ENCODE results near the gene NKAIN1. TPM values are rescaled to one million over a fixed set of nuclear protein-coding genes. Genes with fewer than 3 reads are reported as not detected.

Gene NKAIN1
- total RNA-seq, 1 donor from 2014 or later = not detected

GRCh38 chr1:31234123-31234708 is 5.5 kb downstream of the NKAIN1 start:
- DNase-seq (ENCODE audit: low read depth, low spot score) = no peak

GRCh38 chr1:31232689-31233088 is 7.0 kb downstream of the NKAIN1 start:
- DNase-seq (ENCODE audit: low read depth, low spot score) = no peak

- no peak for DNase-seq (ENCODE audit: low read depth, low spot score)
These were observed 7.9 kb downstream of the NKAIN1 start for GRCh38 chr1:31231802-31232201.

GRCh38 chr1:31230378-31230777 is 9.3 kb downstream of the NKAIN1 start:
- DNase-seq (ENCODE audit: low read depth, low spot score) = no peak

- DNase-seq (ENCODE audit: low read depth, low spot score) = no peak
These were observed 10.7 kb downstream of the NKAIN1 start for GRCh38 chr1:31228986-31229385.

- no peak for DNase-seq (ENCODE audit: low read depth, low spot score)
These were observed 11.7 kb downstream of the NKAIN1 start for GRCh38 chr1:31227891-31228568.

GRCh38 chr1:31224068-31224467 is 15.6 kb downstream of the NKAIN1 start:
- no peak for DNase-seq (ENCODE audit: low read depth, low spot score)

GRCh38 chr1:31222176-31222575 is 17.5 kb downstream of the NKAIN1 start:
- no peak for DNase-seq (ENCODE audit: low read depth, low spot score)

- no peak for DNase-seq (ENCODE audit: low read depth, low spot score)
These were observed 18.6 kb downstream of the NKAIN1 start for GRCh38 chr1:31221072-31221471.

GRCh38 chr1:31219489-31219888 is 20.2 kb downstream of the NKAIN1 start:
- DNase-seq (ENCODE audit: low read depth, low spot score) = no peak

- DNase-seq (ENCODE audit: low read depth, low spot score) = no peak
These were observed 21.0 kb downstream of the NKAIN1 start for GRCh38 chr1:31218705-31219104.

GRCh38 chr1:31216016-31216415 is 23.7 kb downstream of the NKAIN1 start:
- DNase-seq (ENCODE audit: low read depth, low spot score) = peak; percentile 45

GRCh38 chr1:31215065-31215570 is 24.6 kb downstream of the NKAIN1 start:
- DNase-seq (ENCODE audit: low read depth, low spot score) = no peak

- no peak for DNase-seq (ENCODE audit: low read depth, low spot score)
These were observed 25.2 kb downstream of the NKAIN1 start for GRCh38 chr1:31214316-31215064.

GRCh38 chr1:31208361-31208945 is 31.2 kb downstream of the NKAIN1 start:
- DNase-seq (ENCODE audit: low read depth, low spot score) = no peak

GRCh38 chr1:31207569-31207968 is 32.1 kb downstream of the NKAIN1 start:
- no peak for DNase-seq (ENCODE audit: low read depth, low spot score)

- no peak for DNase-seq (ENCODE audit: low read depth, low spot score)
These were observed 32.6 kb downstream of the NKAIN1 start for GRCh38 chr1:31207046-31207445.

- DNase-seq (ENCODE audit: low read depth, low spot score) = no peak
These were observed 36.5 kb downstream of the NKAIN1 start for GRCh38 chr1:31203215-31203614.

GRCh38 chr1:31201931-31202360 is 37.7 kb downstream of the NKAIN1 start:
- no peak for DNase-seq (ENCODE audit: low read depth, low spot score)

GRCh38 chr1:31199949-31200348 is 39.7 kb downstream of the NKAIN1 start:
- DNase-seq (ENCODE audit: low read depth, low spot score) = no peak

GRCh38 chr1:31199236-31199790 is 40.4 kb downstream of the NKAIN1 start:
- no peak for DNase-seq (ENCODE audit: low read depth, low spot score)

GRCh38 chr1:31198600-31198999 is 41.1 kb downstream of the NKAIN1 start:
- DNase-seq (ENCODE audit: low read depth, low spot score) = no peak

All from pulmonary artery endothelial cell (primary cell).